Measurements from ENCODE around the gene PARD3B. TPM values are rescaled to one million over a fixed set of nuclear protein-coding genes. Genes with fewer than 3 reads are reported as not detected.

PARD3B gene
- total RNA-seq, 4 donors from 2014 or later, result 32.8 to 69.6 (median 47.3) TPM

DNA sequence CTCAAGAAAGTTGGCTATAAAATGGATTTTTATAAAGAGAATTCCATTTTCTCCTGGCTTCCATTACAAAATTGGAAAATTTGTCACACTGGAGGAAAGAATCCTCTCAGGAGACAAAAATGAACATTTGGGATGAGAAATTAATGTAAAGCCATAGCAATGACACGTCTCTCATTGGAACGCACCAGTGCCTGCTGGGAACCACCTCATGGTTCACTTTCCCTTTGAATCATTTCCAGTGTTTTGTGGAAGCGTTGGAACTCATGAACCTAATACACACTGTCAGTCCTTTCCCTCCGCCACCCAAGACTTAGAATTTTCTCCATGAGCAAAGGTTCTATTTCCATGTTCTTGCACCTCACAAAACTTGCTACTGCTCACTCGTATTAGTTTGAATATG lies 1116.0 kb downstream of the PARD3B start:
- no peak for TF ChIP-seq CTCF (IDR thresholded peaks at IDR 0.05; ENCODE audit: low read depth)

GRCh38 chr2:205662206-205662965 lies 1117.1 kb downstream of the PARD3B start:
- TF ChIP-seq CTCF (IDR thresholded peaks at IDR 0.05; ENCODE audit: low read depth), result no peak

- no peak for TF ChIP-seq CTCF (IDR thresholded peaks at IDR 0.05; ENCODE audit: low read depth)
Observed at GRCh38 chr2:205665791-205666190, 1120.5 kb downstream of the PARD3B start.

Small RNA genes lying within 50 kb of the gene (small RNA-seq; reads per million reads assigned to genes)
- gene AC008171.1, result not detected

Measured in subcutaneous adipose tissue (tissue), 4 donors.